Suppressor macrophage treated with lipopolysaccharide for 1 hour (primary cell): ENCODE measurements around the gene LSM3.
A peak's percentile ranks its signal among the peaks of the same experiment; 100 is the strongest.

Experiments
- DNase-seq, 3 donors: peaks; one replicate each; pipeline ENCODE4 v3.0.0-alpha.2; 2020 to 2022

The LSM3 gene

GRCh38 chr3:14158370-14158769, 20.2 kb upstream of the LSM3 start:
- no peak for DNase-seq

- no peak for DNase-seq
Measured at GRCh38 chr3:14159426-14159825, 19.2 kb upstream of the LSM3 start.

- no peak for DNase-seq
Measured at GRCh38 chr3:14161282-14161681, 17.3 kb upstream of the LSM3 start.

- DNase-seq, result no peak
Measured at GRCh38 chr3:14162178-14162577, 16.4 kb upstream of the LSM3 start.

- no peak for DNase-seq
Measured at GRCh38 chr3:14166877-14167603, 11.6 kb upstream of the LSM3 start.

- DNase-seq, result peak in 2 of 3 donors; percentile 45 to 47
Measured at GRCh38 chr3:14169435-14169834, 9.2 kb upstream of the LSM3 start.

GRCh38 chr3:14169871-14170270, 8.7 kb upstream of the LSM3 start:
- no peak for DNase-seq

GRCh38 chr3:14170531-14171159, 8.0 kb upstream of the LSM3 start:
- DNase-seq, result peak in 2 of 3 donors; percentile 22 to 51

GRCh38 chr3:14172496-14172895, 6.1 kb upstream of the LSM3 start:
- no peak for DNase-seq

- no peak for DNase-seq
Measured at GRCh38 chr3:14174483-14174882, 4.1 kb upstream of the LSM3 start.

GRCh38 chr3:14175383-14176037, 3.1 kb upstream of the LSM3 start:
- DNase-seq, result no peak

GRCh38 chr3:14177580-14178246, 904 bp upstream of the LSM3 start:
- DNase-seq, result no peak

- no peak for DNase-seq
Measured at GRCh38 chr3:14179114-14179465, 473 bp downstream of the LSM3 start.

GRCh38 chr3:14179795-14180194, 1.2 kb downstream of the LSM3 start:
- DNase-seq, result no peak

GRCh38 chr3:14181253-14181652, 2.6 kb downstream of the LSM3 start:
- no peak for DNase-seq

GRCh38 chr3:14183015-14183577, 4.5 kb downstream of the LSM3 start:
- DNase-seq, result no peak

- no peak for DNase-seq
Measured at GRCh38 chr3:14186854-14187458, 8.3 kb downstream of the LSM3 start.

- no peak for DNase-seq
Measured at GRCh38 chr3:14188041-14188754, 9.6 kb downstream of the LSM3 start.

GRCh38 chr3:14194865-14195264, 16.2 kb downstream of the LSM3 start:
- no peak for DNase-seq

GRCh38 chr3:14199641-14200040, 21.0 kb downstream of the LSM3 start:
- no peak for DNase-seq

- no peak for DNase-seq
Measured at GRCh38 chr3:14200276-14200675, 21.7 kb downstream of the LSM3 start.

- DNase-seq, result no peak
Measured at GRCh38 chr3:14200841-14201240, 22.2 kb downstream of the LSM3 start.
